ENCODE results near the gene ROBO3.

The ROBO3 gene

DNA sequence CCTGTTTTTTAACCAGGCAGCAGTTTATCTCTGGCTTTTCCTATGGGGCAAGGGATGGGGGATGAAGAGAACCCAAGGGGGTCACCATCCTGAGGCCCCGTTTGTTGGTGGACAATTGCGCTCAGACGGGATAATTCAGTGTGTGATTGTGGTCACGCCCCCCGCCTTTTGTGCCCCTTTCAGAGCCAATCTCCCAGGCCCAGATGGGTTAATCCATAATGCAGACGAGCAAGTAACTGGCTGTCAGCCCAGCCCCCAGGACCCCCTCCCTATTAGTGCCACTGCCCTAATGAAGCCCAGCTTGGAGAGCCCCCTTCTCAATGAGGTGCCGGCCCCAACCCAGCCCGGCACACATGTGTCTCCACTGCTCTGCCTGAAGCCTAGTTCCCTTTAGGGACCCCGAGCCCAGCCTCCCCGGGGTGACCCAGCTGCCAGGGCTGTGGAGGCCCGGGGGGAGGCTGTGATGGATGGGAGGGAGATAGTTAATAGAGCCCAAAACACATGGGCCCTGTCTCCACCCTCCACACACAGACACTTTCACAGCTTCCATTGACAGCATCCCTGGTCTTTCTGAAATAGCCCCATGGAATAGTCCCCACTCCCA, 19.1 kb upstream of the ROBO3 start:
- no peak for DNase-seq (ENCODE audit: low read depth)

DNA sequence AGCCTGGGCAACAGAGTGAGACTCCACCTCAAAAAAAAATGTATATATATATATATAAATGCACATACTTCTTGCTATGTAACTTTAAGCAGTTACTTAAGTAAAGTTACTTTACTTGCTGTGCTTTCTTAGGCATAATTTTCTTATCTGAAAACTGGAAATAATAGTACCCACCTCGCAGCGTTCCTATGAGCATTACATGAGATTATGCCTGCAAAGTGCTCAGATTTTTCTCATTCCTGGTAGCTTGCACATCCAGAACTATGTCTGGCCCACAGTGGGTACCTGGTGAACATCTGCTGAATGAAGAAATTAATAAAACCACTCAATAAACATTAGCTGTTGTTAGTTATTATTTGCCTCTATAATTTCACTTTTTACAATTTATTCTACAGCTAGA, 6.1 kb upstream of the ROBO3 start:
- no peak for DNase-seq (ENCODE audit: low read depth)

DNA sequence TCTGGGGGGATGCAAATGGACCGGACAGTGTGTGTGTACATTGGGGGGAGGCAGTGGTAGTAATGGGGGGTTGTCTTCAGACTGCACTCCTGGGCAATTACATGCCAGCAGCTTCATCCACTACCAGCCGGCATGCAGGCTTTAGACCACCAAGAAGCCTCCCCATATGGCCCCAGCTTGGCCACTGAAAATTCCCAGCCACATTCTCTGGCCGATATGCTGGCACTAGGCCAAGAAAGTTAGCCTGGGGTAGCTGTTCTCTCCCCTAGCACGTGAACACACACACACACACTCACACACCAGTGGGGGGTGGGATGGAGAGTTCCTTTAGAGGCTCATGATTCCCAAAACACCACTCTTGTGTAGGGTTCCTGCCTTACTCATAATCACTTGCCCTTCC, 3.6 kb upstream of the ROBO3 start:
- DNase-seq (ENCODE audit: low read depth): no peak

DNA sequence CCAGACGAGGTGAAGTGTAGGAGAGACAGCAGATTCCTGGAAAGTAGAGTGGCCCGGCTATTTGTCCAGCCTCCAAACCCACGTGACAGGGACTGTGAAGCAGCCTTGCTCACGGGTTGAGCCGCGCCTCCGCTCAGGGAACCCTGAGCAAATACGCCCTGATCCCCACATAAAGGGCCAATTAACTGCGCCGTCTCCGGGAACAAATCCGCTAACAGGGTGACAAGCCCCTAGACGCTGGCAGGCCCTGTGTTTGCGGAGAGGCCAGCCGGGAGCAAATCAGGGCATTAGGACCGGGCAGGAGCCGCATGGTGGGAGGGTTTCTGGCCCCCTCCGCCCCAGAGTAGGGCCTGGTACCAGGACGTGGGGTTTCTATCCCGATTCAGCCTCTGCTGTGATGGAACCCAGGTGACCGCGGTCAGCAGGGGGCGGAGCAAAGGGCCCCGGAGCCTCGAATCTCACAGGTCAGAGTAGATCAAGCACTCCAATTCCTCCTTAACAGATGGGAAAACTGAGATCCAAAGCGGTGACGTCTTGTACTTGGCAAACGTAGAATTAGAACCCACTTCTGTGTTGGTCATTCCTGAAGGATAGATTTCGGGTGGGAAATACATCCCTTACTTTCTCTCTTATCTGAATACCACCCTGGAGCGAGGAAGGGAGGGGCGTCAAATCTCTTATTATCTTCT, 2.0 kb upstream of the ROBO3 start:
- DNase-seq (ENCODE audit: low read depth): no peak

DNA sequence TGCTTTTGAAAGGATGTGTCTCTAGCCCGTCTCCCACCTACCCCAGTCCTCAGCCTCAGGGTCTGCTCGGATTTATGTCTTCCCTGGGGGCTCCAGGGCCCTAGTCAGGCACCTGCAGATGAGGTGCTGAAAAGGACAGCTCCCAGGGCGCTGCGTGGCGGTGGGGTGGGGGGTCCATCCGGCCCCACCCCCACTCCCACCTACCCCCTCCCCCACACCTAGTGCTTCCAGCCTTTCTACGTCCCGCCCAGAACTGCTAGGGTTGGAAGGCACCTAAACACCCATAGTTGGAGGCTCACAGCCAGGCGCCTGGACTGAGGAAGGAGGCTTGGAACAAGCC, 1.4 kb upstream of the ROBO3 start:
- DNase-seq (ENCODE audit: low read depth): no peak

DNA sequence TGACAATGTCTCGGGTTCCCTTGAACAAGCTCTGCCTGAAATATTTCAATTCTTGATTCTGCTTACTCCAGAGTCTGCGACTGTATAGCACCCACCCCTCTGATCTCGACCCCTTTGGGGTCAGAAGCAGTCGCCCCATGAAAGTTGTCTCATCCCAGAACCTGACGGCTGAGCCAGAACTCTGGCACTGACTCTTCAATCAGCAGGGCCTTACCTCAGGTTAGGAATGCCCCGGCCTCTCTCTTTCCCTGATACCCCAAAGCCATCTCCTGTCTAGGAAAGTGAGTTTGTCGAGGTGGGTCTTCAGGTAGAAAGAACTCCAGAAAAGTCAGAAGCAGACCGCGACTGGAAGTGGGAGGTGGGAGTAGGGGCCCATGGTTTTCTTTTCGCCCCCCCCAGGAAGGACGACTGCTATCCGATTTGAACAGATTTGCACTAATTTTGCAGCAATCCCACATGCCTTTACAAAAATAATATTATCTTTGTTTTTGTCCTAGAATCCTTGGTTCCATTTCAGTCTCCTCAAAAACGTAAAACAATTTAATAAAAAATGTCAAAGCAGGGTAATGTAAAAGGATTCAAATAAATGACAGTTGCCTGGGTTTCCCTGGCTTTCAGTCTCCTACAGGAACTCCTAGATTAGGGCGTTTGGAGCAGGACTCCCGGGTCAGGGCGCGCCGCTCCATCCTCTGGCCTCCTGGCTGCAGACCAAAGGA, 898 bp upstream of the ROBO3 start:
- no peak for DNase-seq (ENCODE audit: low read depth)

DNA sequence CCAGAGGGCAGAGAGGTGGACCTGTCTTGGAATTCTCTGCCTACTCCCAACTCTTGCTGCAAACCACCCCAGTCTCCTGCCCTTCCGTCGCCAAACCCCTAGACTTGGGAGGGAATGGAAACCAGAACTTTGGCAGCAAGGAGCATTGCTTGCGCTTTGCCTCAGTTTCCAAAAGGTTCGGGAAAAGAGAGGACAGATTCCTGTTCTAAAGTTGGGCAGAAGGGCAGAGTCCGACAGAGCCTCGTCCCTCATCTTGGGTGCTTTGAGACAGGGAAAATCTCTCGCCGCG, 396 bp upstream of the ROBO3 start:
- DNase-seq (ENCODE audit: low read depth): no peak

DNA sequence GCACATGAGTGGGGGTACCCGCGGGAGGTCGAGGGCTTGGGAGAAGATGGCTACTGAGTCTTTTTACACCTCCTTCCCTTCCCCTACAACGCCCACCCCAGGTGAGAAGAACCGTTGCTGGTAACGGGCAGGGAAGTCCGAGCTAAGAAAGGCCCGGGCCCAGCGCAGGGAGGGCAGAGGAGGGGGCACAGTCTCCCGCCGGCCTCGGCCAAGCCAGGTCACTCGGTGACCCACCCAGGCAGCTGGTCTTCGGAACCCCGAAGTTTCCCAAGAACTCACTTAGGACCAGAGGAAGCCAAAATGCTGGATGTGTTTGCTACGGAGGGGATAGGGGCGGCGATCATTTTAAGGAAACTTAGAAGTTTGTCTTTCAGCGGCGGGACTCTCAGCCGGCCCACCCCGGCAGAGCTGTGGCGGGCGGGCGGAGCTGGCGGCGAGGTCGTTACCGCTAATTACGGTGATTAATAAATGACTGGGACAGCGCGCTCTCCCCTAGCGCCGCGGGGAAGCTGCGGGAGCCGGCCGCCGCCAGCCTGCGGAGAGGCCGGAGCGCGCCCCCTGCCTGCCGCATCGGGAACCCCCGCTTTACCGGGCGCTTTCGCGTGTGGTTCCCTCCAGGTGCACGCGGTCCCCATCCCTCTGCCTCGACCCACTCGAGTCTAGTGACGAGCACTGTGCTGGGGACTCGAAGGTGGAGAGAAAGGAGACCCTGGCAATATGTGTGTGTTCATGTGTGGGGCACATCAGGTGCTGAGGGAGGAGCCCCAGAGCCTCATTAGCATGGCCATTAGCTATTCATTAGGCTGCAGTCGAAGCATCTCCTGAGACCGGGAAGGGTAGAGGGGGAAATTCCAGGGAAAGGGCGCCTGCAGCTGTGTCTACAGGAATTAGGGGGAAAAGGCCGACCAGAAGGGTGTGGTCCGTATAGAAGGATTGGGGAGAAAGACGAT, 945 bp downstream of the ROBO3 start:
- no peak for DNase-seq (ENCODE audit: low read depth)

DNA sequence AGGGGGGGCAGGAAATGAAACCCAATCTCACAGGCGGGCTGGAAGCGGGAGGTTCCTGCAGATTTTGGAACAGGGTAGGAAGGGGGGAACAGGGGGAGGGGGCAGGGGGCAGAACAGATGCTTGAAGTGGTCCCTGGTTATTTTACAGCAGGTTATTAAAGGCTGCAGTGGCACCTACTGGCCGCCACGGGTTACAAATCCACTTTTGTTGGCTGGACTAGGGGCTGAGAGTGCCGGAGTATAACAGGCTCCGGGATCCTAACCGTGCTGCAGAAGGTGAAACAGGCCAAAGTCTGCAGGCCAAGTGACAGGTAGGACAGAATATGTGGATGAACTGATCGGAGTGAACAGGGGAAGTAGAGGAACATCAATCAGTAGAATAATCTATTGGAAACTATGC, 2.5 kb downstream of the ROBO3 start:
- no peak for DNase-seq (ENCODE audit: low read depth)

DNA sequence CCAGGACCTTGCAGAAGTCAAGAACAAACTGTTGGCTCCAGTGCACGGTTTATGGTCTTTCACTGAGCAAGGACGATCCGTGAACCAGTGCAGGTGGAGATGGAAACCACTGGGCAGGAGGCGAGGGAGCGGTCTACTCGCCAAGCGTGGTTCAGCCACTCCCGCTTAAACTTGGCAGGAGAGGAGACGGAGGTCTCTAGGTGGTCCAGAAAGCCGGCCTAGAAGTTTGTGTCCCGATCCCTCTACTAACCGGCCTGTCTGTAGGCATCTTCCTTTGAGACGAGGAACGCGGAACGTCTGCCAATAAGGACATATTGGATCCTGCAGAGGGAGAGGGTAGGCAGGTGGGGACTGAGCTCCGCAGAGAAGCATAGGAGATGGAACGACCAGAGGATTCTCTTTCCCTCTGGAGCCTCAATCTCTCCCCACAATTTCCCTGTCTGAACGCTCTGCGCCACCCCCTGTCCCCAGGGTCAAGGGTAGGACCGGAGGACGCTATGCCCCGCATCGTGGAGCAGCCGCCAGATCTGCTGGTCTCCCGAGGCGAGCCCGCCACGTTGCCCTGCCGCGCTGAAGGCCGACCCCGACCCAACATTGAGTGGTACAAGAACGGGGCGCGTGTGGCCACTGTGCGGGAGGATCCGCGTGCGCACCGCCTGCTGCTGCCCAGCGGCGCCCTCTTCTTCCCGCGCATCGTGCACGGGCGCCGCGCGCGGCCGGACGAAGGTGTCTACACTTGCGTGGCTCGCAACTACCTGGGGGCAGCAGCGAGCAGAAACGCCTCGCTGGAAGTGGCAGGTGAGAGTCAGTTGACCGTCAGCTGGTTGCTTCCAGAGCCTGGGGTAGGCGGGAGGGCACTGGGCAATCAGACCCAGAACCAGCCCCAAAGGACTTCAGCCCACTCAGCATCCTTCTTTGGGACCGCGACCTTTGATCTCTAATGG, 3.4 kb downstream of the ROBO3 start:
- no peak for DNase-seq (ENCODE audit: low read depth)

DNA sequence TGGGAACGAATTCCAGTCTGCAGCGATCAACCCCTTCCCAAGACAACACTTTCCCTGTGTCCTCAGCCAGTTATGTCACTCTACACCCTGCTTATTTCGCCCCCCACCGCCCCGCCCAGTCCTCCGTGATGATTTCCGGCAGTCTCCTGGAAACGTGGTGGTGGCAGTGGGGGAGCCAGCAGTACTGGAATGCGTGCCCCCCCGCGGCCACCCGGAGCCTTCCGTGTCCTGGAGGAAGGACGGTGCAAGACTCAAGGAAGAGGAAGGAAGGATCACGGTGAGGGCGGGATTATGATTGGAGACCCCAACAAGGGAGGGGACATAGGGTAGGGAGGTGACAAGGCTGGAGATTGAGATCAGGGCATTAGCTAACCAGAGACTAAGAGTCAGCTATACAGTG, 4.1 kb downstream of the ROBO3 start:
- no peak for DNase-seq (ENCODE audit: low read depth)

DNA sequence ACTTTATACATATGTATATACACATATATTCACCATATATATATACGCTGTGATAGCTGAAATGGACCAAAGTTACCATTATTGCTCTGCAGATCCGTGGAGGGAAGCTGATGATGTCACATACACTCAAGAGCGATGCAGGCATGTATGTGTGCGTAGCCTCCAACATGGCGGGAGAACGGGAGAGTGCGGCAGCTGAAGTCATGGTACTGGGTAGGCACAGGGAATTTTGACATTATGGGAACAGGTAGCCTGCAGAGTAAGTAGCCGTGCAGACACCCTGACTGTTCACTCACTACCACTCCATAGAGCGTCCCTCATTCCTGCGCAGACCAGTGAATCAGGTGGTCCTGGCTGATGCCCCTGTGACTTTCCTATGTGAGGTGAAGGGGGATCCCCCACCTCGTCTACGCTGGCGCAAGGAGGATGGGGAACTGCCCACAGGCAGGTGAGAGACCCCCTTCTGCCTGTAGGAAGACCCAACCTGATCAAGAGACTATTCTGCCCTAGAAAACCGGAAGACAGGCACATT, 4.7 kb downstream of the ROBO3 start:
- DNase-seq (ENCODE audit: low read depth): no peak

DNA sequence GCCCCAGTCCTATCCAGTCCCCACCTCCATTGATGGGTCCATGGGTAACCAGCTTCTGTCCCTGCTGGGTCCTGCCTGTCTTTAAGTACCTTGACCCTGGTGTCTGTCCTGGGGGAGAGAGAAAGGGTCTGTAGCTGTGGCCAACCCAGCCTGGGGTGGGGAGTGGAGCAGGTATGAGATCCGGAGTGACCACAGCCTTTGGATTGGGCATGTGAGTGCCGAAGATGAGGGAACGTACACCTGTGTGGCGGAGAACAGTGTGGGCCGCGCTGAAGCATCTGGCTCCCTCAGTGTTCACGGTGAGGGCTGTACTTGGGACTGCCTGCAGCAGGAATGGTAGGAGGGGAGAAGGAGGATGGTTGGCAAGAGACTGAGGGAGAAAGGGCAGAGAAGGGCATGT, 5.2 kb downstream of the ROBO3 start:
- DNase-seq (ENCODE audit: low read depth): no peak

DNA sequence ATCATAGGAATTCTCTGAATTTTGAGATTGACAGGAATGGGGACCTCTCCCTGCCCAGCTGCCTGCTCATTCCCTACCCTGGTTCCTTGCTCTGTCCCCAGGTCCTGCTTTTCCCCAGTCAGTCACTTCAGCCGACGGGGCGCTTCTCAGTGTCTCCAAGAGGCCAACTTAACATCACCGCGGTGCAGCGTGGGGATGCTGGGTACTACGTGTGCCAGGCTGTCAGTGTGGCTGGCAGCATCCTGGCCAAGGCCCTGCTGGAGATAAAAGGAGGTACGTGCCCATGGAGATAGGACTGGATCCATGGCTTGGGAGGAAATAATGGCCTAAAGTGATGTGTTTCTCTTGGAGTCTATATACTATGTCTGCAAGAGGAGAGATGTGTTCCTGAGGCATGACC, 7.0 kb downstream of the ROBO3 start:
- DNase-seq (ENCODE audit: low read depth): no peak

DNA sequence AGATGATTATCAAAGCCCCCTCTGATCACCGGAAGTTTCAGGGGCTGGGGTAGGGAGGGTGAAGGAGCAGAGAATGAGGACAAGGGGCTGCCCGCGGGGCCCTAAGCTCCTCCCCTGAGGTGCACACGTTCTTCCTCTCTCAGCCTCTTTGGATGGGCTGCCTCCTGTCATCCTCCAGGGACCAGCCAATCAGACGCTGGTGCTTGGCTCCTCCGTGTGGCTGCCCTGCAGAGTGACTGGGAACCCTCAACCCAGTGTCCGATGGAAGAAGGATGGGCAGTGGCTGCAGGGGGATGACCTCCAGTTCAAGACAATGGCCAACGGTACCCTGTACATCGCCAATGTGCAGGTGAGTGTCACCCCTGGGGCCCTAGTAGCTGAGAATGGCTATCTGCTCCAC, 7.5 kb downstream of the ROBO3 start:
- DNase-seq (ENCODE audit: low read depth): no peak

DNA sequence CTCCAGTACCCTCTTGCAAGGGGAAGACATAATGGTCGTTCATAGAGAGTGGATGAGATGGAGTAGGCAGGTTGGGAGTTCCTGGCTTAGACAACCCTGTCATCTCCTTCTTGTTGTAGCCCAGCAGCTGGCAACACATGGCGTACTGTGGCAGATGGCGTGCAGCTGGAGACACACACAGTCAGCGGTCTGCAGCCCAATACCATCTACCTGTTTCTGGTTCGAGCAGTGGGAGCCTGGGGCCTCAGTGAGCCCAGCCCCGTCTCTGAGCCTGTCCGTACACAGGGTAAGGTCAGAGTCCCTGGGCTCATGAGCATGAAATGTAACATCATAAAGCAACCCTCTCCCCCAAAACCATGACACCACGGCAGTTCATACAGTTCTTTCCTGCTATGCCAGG, 8.7 kb downstream of the ROBO3 start:
- DNase-seq (ENCODE audit: low read depth): no peak

DNA sequence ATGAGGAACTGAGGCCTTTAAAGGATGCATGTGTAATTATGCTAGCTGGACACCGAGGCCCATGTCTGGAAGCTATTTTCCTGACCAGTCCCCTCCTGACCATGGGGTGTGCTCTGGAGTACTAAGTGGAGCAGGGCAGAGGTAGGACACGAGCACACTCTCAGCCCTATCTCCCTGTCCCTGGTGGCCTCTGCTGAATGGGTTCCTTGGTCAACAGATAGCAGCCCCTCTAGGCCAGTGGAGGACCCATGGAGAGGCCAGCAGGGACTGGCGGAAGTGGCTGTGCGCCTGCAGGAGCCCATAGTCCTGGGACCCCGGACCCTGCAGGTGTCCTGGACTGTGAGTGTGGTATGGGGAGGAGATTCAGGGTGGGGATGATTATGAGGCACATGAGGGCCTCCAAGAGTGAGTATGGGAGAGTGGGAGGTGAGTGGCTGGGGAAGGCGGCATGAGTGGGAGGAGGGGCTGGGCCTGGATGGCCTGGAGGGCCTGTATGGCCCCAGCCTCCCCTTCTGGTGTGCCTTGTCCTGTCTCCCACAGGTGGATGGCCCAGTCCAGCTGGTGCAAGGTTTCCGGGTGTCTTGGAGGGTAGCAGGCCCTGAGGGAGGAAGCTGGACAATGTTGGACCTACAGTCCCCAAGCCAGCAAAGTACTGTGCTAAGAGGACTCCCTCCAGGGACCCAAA, 9.5 kb downstream of the ROBO3 start:
- DNase-seq (ENCODE audit: low read depth): no peak

DNA sequence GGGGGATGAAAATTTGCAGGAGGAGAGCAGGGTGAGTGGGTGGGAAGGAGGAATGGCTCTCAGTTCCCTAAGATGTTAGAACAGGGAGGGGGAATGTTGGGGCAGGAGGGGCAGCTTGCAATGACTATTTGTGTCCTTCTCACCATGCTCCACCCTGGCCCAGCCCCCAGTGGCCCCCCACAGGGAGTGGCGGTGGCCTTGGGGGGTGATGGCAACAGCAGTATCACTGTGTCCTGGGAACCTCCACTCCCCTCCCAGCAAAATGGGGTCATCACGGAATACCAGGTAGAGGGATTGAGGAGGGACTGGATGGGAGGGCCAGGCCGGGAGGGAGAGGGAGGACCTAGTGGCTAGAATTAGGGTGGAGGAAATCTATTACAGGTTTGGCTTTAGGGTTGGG, 10.2 kb downstream of the ROBO3 start:
- no peak for DNase-seq (ENCODE audit: low read depth)

DNA sequence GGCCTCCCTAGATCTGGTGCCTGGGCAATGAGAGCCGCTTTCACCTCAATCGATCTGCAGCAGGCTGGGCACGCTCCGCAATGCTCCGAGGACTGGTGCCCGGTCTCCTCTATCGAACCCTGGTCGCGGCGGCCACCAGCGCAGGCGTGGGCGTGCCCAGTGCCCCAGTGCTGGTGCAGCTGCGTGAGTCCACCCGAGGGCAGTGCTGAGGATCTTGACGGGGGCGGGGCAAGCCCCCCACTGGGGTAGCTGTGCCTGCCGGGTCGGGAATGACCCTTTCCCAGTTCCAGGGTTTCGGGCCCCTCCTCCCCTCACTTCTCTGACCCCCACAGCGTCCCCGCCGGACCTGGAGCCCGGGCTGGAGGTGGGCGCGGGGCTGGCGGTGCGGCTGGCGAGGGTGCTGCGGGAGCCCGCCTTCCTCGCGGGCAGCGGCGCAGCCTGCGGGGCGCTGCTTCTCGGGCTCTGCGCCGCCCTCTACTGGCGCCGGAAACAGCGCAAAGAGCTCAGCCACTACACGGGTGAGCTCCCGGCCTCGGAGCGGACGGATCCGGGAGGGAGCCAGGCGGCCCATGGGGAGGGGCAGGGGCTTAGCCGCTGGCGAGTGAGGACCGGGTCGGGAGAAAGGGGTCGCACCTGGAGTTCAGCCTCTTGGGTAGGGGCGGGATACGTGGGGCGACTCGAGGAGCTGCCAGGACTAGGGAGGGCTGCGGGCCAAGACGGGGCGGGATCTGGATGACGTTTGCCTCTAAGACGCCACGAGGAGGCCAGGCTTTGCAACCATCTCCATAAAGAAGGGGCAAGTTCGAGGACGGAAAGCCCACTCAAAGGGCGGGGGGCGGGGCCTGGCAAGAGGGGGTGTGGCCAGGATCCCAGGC, 10.9 kb downstream of the ROBO3 start:
- DNase-seq (ENCODE audit: low read depth): peak; percentile 82

Measured in non-pigmented ciliary epithelial cell (primary cell).